Retinal pigment epithelial cell (primary cell): ENCODE data around the gene MSH6.

Experiments used
- DNase-seq: peaks from one replicate; pipeline ENCODE4 v3.0.0-alpha.2; 2010; ENCODE audit warnings: low read depth
- H3K4me3 ChIP-seq: 2 replicates; pipeline ENCODE4 v1.5.1; 2011; ENCODE audit warnings: mild to moderate bottlenecking, low read length, control low read depth, moderate library complexity
- CTCF ChIP-seq: conservative IDR thresholded peaks from 2 replicates; pipeline ENCODE4 v1.5.1; 2011; ENCODE audit warnings: low read depth, low read length, control low read depth, inconsistent platforms

The MSH6 gene

GRCh38 chr2:47771211-47771610 is 11.7 kb upstream of the MSH6 start:
- peak; percentile 82 for DNase-seq
- no peak for TF ChIP-seq CTCF
- H3K4me3 ChIP-seq: no peak overlapping the region

- no peak overlapping the region for H3K4me3 ChIP-seq
- no peak for TF ChIP-seq CTCF
- DNase-seq: no peak
These were observed 10.6 kb upstream of the MSH6 start for GRCh38 chr2:47772343-47772742.

GRCh38 chr2:47774567-47774966 is 8.4 kb upstream of the MSH6 start:
- no peak overlapping the region for H3K4me3 ChIP-seq
- TF ChIP-seq CTCF: no peak
- DNase-seq: no peak

GRCh38 chr2:47777277-47777937 is 5.5 kb upstream of the MSH6 start:
- no peak for DNase-seq
- H3K4me3 ChIP-seq: no peak overlapping the region
- no peak for TF ChIP-seq CTCF

GRCh38 chr2:47778698-47779425 is 4.1 kb upstream of the MSH6 start:
- no peak for DNase-seq
- no peak overlapping the region for H3K4me3 ChIP-seq
- TF ChIP-seq CTCF: no peak

- no peak for DNase-seq
- TF ChIP-seq CTCF: no peak
- H3K4me3 ChIP-seq: no peak overlapping the region
These were observed 3.5 kb upstream of the MSH6 start for GRCh38 chr2:47779426-47779790.

- H3K4me3 ChIP-seq: peak overlapping the region; percentile 73
- no peak for TF ChIP-seq CTCF
- DNase-seq: no peak
These were observed 619 bp upstream of the MSH6 start for GRCh38 chr2:47782381-47782670.
